ENCODE results near the gene EPHB6. TPM values are rescaled to one million over a fixed set of nuclear protein-coding genes. Genes with fewer than 3 reads are reported as not detected.

The EPHB6 gene
- total RNA-seq, 1 donor from 2014 or later: 15.7 TPM

DNA sequence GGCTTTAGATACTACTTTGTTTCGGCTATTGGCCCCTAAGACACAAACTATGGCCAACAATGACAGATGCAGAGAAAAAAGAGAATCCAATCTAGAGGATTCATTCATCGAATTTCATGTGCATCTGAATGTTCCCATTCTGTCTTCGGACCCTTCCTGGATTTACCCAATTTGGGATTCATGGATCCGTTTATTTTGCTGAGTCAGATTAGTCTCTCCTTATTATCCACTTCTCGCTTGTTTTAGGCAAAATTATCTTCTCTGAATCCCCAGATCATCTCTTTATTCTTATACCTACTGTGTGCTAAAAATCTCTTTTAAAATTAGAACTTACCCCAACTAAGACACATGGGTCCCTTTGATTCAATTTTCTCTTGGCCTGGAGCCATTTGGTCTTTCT is 24.2 kb downstream of the EPHB6 start:
- Mint-ChIP-seq H3K4me1 (ENCODE audit: low read depth, unreplicated experiment) (no peaks in the 10 kb centered on the region), H3K27ac (ENCODE audit: unreplicated experiment) (no peak overlapping the region), H3K9me3 (ENCODE audit: unreplicated experiment) (peaks cover 12% of the 10 kb centered on the region), H3K4me3 (ENCODE audit: unreplicated experiment) (no peak overlapping the region), H3K27me3 (ENCODE audit: low read depth, unreplicated experiment) (peaks cover 64% of the 10 kb centered on the region), H3K36me3 (ENCODE audit: low read depth, unreplicated experiment) (peaks cover 3% of the 10 kb centered on the region)
- no peak overlapping the region for H2AFZ ChIP-seq (ENCODE audit: low read depth, low read length)
- peaks cover 11% of the 10 kb centered on the region for H3K27me3 ChIP-seq (ENCODE audit: insufficient read depth, low read length)
- no peaks in the 10 kb centered on the region for H3K9me3 ChIP-seq (ENCODE audit: insufficient read depth, low read depth, low read length)
- FAIRE-seq (no peak), DNase-seq (ENCODE audit: low read depth) (no peak)
- no peaks in the 10 kb centered on the region for H3K79me2 ChIP-seq (ENCODE audit: insufficient read depth, low read length)
- H3K4me2 ChIP-seq (ENCODE audit: low read length): no peak overlapping the region
- H3K4me3 ChIP-seq (ENCODE audit: insufficient read depth, low read depth, low read length): no peak overlapping the region
- H4K20me1 ChIP-seq (ENCODE audit: insufficient read depth, low read length): no peaks in the 10 kb centered on the region
- H3K36me3 ChIP-seq (ENCODE audit: insufficient read depth, low read length): no peaks in the 10 kb centered on the region
- no peaks in the 10 kb centered on the region for H3K4me1 ChIP-seq (ENCODE audit: insufficient read depth, low read length)
- no peak overlapping the region for H3K27ac ChIP-seq (ENCODE audit: low read depth, low read length)
- no peak for TF ChIP-seq EZH2 (IDR thresholded peaks at IDR 0.05; ENCODE audit: insufficient read depth, low read length)
- TF ChIP-seq, protein P1, sequence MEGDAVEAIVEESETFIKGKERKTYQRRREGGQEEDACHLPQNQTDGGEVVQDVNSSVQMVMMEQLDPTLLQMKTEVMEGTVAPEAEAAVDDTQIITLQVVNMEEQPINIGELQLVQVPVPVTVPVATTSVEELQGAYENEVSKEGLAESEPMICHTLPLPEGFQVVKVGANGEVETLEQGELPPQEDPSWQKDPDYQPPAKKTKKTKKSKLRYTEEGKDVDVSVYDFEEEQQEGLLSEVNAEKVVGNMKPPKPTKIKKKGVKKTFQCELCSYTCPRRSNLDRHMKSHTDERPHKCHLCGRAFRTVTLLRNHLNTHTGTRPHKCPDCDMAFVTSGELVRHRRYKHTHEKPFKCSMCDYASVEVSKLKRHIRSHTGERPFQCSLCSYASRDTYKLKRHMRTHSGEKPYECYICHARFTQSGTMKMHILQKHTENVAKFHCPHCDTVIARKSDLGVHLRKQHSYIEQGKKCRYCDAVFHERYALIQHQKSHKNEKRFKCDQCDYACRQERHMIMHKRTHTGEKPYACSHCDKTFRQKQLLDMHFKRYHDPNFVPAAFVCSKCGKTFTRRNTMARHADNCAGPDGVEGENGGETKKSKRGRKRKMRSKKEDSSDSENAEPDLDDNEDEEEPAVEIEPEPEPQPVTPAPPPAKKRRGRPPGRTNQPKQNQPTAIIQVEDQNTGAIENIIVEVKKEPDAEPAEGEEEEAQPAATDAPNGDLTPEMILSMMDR (IDR thresholded peaks at IDR 0.05; ENCODE audit: insufficient read depth, low read depth, low read length): no peak
- H3K9ac ChIP-seq (ENCODE audit: low read length): no peak overlapping the region

DNA sequence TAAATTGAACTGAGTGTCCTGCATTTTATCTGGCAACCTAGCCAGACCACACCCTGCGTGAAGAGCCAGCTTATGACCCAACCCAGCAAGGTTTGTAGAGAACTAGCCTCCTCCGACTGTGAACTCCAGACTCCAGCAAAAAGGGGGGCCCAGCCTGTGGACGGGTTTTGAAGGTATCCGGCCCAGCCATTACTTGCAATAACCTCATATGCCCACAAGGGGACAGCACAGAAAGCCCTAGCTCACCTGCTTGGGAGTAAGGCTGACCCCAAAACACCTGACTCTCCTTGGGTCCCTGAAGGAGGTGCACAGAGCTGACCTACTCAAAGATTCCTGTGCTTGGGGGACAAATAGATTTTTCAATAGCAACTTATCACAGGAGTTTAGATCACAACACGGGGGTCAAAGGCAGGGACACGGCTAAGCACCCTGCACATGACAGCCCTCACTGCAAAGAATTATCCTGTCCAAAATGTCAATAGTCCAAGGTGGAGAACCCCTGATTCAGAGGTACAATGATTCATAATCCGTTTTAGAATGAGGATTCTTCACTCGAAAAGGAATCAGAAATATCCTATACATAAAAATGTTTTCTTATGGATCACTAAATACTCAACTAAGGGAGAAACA is 26.1 kb downstream of the EPHB6 start:
- Histone ChIP-seq H3K4me2 (ENCODE audit: low read length) (no peak overlapping the region), H3K4me1 (ENCODE audit: insufficient read depth, low read length) (no peaks in the 10 kb centered on the region), H3K79me2 (ENCODE audit: insufficient read depth, low read length) (no peaks in the 10 kb centered on the region), H3K4me3 (ENCODE audit: insufficient read depth, low read depth, low read length) (no peak overlapping the region), H3K9me3 (ENCODE audit: insufficient read depth, low read depth, low read length) (no peaks in the 10 kb centered on the region), H2AFZ (ENCODE audit: low read depth, low read length) (no peak overlapping the region), H3K36me3 (ENCODE audit: insufficient read depth, low read length) (no peaks in the 10 kb centered on the region), H4K20me1 (ENCODE audit: insufficient read depth, low read length) (no peaks in the 10 kb centered on the region), H3K27me3 (ENCODE audit: insufficient read depth, low read length) (peaks cover 11% of the 10 kb centered on the region), H3K9ac (ENCODE audit: low read length) (no peak overlapping the region), H3K27ac (ENCODE audit: low read depth, low read length) (no peak overlapping the region)
- FAIRE-seq (no peak), DNase-seq (ENCODE audit: low read depth) (no peak)
- no peak overlapping the region for H3K27ac Mint-ChIP-seq (ENCODE audit: unreplicated experiment)
- H3K4me3 Mint-ChIP-seq (ENCODE audit: unreplicated experiment): no peak overlapping the region
- peaks cover 54% of the 10 kb centered on the region for H3K27me3 Mint-ChIP-seq (ENCODE audit: low read depth, unreplicated experiment)
- H3K36me3 Mint-ChIP-seq (ENCODE audit: low read depth, unreplicated experiment): peaks cover 3% of the 10 kb centered on the region
- TF ChIP-seq, protein P1 (IDR thresholded peaks at IDR 0.05; ENCODE audit: insufficient read depth, low read depth, low read length): peak; percentile 61
- TF ChIP-seq EZH2 (IDR thresholded peaks at IDR 0.05; ENCODE audit: insufficient read depth, low read length): no peak
- no peaks in the 10 kb centered on the region for H3K9me3 Mint-ChIP-seq (ENCODE audit: unreplicated experiment)
- H3K4me1 Mint-ChIP-seq (ENCODE audit: low read depth, unreplicated experiment): no peaks in the 10 kb centered on the region

DNA sequence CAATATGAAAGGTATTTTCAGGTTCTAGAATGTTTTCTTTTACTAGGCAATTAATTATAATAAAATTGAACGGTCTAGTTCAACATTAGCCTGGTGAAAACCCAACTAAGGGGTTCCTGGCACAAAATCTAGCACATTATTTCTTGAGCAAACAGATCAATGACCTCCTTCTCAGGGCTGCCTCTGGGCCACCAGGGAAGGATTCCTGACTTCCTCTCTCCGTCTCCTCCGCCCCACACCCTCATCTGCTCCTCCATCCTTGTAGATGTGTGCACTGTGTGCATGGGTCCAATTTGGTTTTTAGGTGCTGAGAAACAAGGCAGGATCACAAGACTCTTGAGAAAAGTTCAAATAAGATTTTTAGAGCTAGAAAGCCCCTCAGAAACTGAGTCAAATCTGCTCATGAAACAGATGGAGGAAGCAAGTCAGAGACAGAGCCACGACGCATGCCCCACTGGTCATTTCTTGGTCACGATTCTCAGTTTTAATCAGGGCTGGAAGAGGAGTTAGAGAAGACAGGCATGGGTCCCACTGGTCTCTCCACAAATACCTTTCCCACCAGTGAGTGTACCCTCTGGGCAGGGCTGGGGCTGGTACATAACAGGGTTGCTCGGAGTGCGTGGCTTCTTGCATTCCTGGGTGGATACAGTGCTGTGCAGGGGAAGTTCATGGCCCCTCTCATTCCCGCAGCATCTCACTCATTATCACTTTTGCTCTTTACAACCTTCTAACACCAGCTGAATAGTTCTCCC is 26.9 kb downstream of the EPHB6 start:
- Histone ChIP-seq H3K4me3 (ENCODE audit: insufficient read depth, low read depth, low read length) (no peak overlapping the region), H3K4me2 (ENCODE audit: low read length) (no peak overlapping the region), H3K9ac (ENCODE audit: low read length) (no peak overlapping the region), H2AFZ (ENCODE audit: low read depth, low read length) (no peak overlapping the region), H3K79me2 (ENCODE audit: insufficient read depth, low read length) (no peaks in the 10 kb centered on the region), H3K9me3 (ENCODE audit: insufficient read depth, low read depth, low read length) (no peaks in the 10 kb centered on the region), H3K27me3 (ENCODE audit: insufficient read depth, low read length) (peaks cover 11% of the 10 kb centered on the region), H3K36me3 (ENCODE audit: insufficient read depth, low read length) (no peaks in the 10 kb centered on the region), H3K4me1 (ENCODE audit: insufficient read depth, low read length) (no peaks in the 10 kb centered on the region), H4K20me1 (ENCODE audit: insufficient read depth, low read length) (no peaks in the 10 kb centered on the region), H3K27ac (ENCODE audit: low read depth, low read length) (no peak overlapping the region)
- no peak overlapping the region for H3K4me3 Mint-ChIP-seq (ENCODE audit: unreplicated experiment)
- H3K9me3 Mint-ChIP-seq (ENCODE audit: unreplicated experiment): no peaks in the 10 kb centered on the region
- H3K4me1 Mint-ChIP-seq (ENCODE audit: low read depth, unreplicated experiment): no peaks in the 10 kb centered on the region
- DNase-seq (ENCODE audit: low read depth): no peak
- TF ChIP-seq EZH2 (IDR thresholded peaks at IDR 0.05; ENCODE audit: insufficient read depth, low read length): no peak
- TF ChIP-seq, protein P1 (IDR thresholded peaks at IDR 0.05; ENCODE audit: insufficient read depth, low read depth, low read length): no peak
- peaks cover 47% of the 10 kb centered on the region for H3K27me3 Mint-ChIP-seq (ENCODE audit: low read depth, unreplicated experiment)
- FAIRE-seq: no peak
- no peak overlapping the region for H3K27ac Mint-ChIP-seq (ENCODE audit: unreplicated experiment)
- H3K36me3 Mint-ChIP-seq (ENCODE audit: low read depth, unreplicated experiment): peaks cover 3% of the 10 kb centered on the region
